Neural cell (in vitro differentiated cells): Measurements from ENCODE around the gene C6orf136. TPM values are rescaled to one million over a fixed set of nuclear protein-coding genes. Genes with fewer than 3 reads are reported as not detected.

ENCODE experiments used
- H2AFZ ChIP-seq: fragments of 200-600, 300-800 bp; sonication (generic), shearing (Covaris generic); 2 replicates; pipeline ENCODE4 v1.6.0; 2014; ENCODE audit warnings: low read depth, mild to moderate bottlenecking, antibody characterized with exemption, low read length, moderate library complexity
- H3F3A ChIP-seq: fragments of 200-600 bp; shearing (Covaris generic); 2 replicates; pipeline ENCODE4 v1.6.1; 2016; ENCODE audit warnings: mild to moderate bottlenecking, moderate library complexity, mixed read lengths, antibody characterized with exemption, low read length; ENCODE audit not compliant: insufficient read depth, poor library complexity, severe bottlenecking
- H3K27ac ChIP-seq: fragments of 200-600, 300-800 bp; sonication (generic), shearing (Covaris generic); 2 replicates; pipeline ENCODE4 v1.5.1; 2014; ENCODE audit warnings: mild to moderate bottlenecking, low read length, moderate library complexity
- H3K27me3 ChIP-seq: fragments of 300-800, 200-600 bp; sonication (generic), shearing (Covaris generic); 2 replicates; pipeline ENCODE4 v1.6.0; 2014; ENCODE audit warnings: mild to moderate bottlenecking, low read depth, low read length, moderate library complexity; ENCODE audit not compliant: insufficient read depth
- H3K36me3 ChIP-seq: fragments of 300-800, 200-600 bp; sonication (generic), shearing (Covaris generic); 2 replicates; pipeline ENCODE4 v1.5.1; 2014; ENCODE audit warnings: mild to moderate bottlenecking, antibody characterized with exemption, low read length, moderate library complexity; ENCODE audit not compliant: insufficient read depth
- H3K4me2 ChIP-seq: fragments of 300-800, 200-600 bp; sonication (generic), shearing (Covaris generic); 2 replicates; pipeline ENCODE4 v1.6.0; 2014; ENCODE audit warnings: mild to moderate bottlenecking, low read length
- H3K4me3 ChIP-seq: fragments of 300-800, 200-600 bp; sonication (generic), shearing (Covaris generic); 2 replicates; pipeline ENCODE4 v1.5.1; 2014; ENCODE audit warnings: mild to moderate bottlenecking, low read length, moderate library complexity
- H3K79me2 ChIP-seq: fragments of 200-600 bp; shearing (Covaris generic); replicated peaks from 2 replicates; pipeline ENCODE4 v1.6.0; 2014; ENCODE audit warnings: mild to moderate bottlenecking, low read length, moderate library complexity; ENCODE audit not compliant: insufficient read depth
- H3K9ac ChIP-seq: fragments of 300-800, 200-600 bp; sonication (generic), shearing (Covaris generic); 2 replicates; pipeline ENCODE4 v1.6.1; 2016; ENCODE audit warnings: mild to moderate bottlenecking, low read length, mixed read lengths
- H3K9me2 ChIP-seq: fragments of 200-600 bp; shearing (Covaris generic); 2 replicates; pipeline ENCODE4 v1.6.1; 2016; ENCODE audit warnings: mild to moderate bottlenecking, low read length, mixed read lengths; ENCODE audit not compliant: insufficient read depth
- H3K9me3 ChIP-seq: fragments of 200-600, 300-800 bp; sonication (generic), shearing (Covaris generic); 2 replicates; pipeline ENCODE4 v1.6.1; 2016; ENCODE audit warnings: mild to moderate bottlenecking, mixed run types, low read length, moderate library complexity, mixed read lengths
- H4K20me1 ChIP-seq: fragments of 200-600 bp; shearing (Covaris generic); 2 replicates; pipeline ENCODE4 v1.6.1; 2016; ENCODE audit warnings: mild to moderate bottlenecking, mixed run types; ENCODE audit not compliant: insufficient read depth
- EP300 ChIP-seq: fragments of 450-650 bp; conservative IDR thresholded peaks from 2 replicates; pipeline ENCODE4 v1.6.1; 2014; ENCODE audit warnings: antibody characterized with exemption, mild to moderate bottlenecking, moderate library complexity; ENCODE audit not compliant: poor library complexity, severe bottlenecking
- EZH2 ChIP-seq: fragments of 200-600, 300-800 bp; shearing (Covaris generic), sonication (generic); IDR thresholded peaks from 2 replicates; pipeline ENCODE4 v1.6.1; 2014; ENCODE audit warnings: antibody characterized with exemption, low read length, borderline replicate concordance, mild to moderate bottlenecking; ENCODE audit not compliant: insufficient read depth, poor library complexity, severe bottlenecking
- MXI1 ChIP-seq: fragments of 450-650 bp; conservative IDR thresholded peaks from 2 replicates; pipeline ENCODE4 v1.6.1; 2014; ENCODE audit warnings: antibody characterized with exemption, mild to moderate bottlenecking; ENCODE audit not compliant: poor library complexity, severe bottlenecking
- POLR2AphosphoS5 ChIP-seq: IDR thresholded peaks from 2 replicates; pipeline ENCODE4 v1.6.1; 2012
- RAD21 ChIP-seq: fragments of 450-650 bp; conservative IDR thresholded peaks from 2 replicates; pipeline ENCODE4 v1.6.1; 2014; ENCODE audit warnings: antibody characterized with exemption, mild to moderate bottlenecking, moderate library complexity
- SMC3 ChIP-seq: fragments of 450-650 bp; conservative IDR thresholded peaks from 2 replicates; pipeline ENCODE4 v1.6.1; 2014; ENCODE audit warnings: antibody characterized with exemption, mild to moderate bottlenecking, moderate library complexity; ENCODE audit not compliant: poor library complexity
- TAF1 ChIP-seq: IDR thresholded peaks from 2 replicates; pipeline ENCODE4 v1.6.1; 2012; ENCODE audit warnings: low read depth
- polyA plus RNA-seq: library from polyadenylated mRNA; depleted of rRNA; stranded (reverse); fragments of >200 nt; gene quantifications from 2 replicates; pipeline ENCODE4 v1.2.3, GENCODE V29; 2014
- TF ChIP-seq, protein P1 (sequence below): IDR thresholded peaks from 2 replicates; pipeline ENCODE4 v1.6.1; 2012; ENCODE audit warnings: borderline replicate concordance
- TF ChIP-seq, protein P2 (sequence below): fragments of 450-650 bp; IDR thresholded peaks from 2 replicates; pipeline ENCODE4 v1.5.1; 2014; ENCODE audit warnings: antibody characterized with exemption, mild to moderate bottlenecking, moderate library complexity; ENCODE audit not compliant: poor library complexity, severe bottlenecking

C6orf136 gene
- polyA plus RNA-seq, 1 donor from 2014 or later: 12.4 TPM

DNA sequence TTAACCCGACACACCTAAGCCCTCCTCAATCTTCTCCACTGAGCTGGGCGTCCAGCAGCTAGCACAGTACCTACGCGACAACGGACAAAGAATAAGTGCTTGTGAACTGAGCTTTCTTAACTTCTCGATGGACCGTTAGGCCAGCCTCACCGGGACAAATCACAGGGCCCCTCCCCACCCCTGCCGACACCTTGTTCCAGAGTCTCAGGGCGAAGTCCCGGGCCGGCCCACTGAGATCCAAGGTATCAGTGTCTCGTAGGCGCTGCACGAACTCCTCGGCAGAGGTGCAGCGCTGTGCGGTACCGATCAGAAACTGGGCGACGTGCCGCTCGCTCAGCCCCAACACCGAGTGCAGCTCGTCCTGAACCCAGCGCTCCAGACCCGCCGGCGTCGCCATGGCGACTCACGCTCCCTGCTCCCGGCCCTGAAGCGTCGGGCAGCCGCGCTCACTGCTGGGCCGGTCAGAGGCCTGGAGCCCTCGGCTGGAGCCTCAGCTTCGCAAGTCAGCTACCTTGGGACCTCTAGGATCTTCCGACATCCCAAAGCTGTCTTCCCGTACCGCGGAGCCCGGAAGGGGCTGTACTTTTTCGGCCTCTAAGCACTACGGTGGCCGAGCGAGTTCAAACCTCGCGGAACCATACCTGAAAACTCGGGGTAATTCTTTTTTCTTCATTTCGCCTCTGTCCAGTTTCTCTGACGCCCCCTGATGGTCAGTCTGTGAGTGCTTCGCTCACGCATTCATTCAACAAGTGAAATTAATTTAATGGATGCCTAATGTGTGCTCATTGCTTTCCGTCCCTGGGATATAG, 25.7 kb downstream of the C6orf136 start, which contains the start of gene DHX16:
Gene DHX16, minus strand, starts transcription at position 562 of the 809 bp plus-strand sequence. Its CDS starts 165 bp downstream, at position 397.
- H3K9me2 ChIP-seq: no peaks in the 10 kb centered on the region
- peak within 1 kb of the TSS; percentile 40 for H3K27ac ChIP-seq
- no peaks in the 10 kb centered on the region for H3F3A ChIP-seq
- H3K36me3 ChIP-seq: no peaks in the 10 kb centered on the region
- H3K9ac ChIP-seq: peak within 1 kb of the TSS; percentile 80
- H3K4me3 ChIP-seq: peak within 1 kb of the TSS; percentile 92
- TF ChIP-seq EZH2: no peak
- peak; percentile 27 for TF ChIP-seq POLR2AphosphoS5
- TF ChIP-seq RAD21: peak; percentile 49
- peak; percentile 88 for TF ChIP-seq MXI1
- TF ChIP-seq, protein P1, sequence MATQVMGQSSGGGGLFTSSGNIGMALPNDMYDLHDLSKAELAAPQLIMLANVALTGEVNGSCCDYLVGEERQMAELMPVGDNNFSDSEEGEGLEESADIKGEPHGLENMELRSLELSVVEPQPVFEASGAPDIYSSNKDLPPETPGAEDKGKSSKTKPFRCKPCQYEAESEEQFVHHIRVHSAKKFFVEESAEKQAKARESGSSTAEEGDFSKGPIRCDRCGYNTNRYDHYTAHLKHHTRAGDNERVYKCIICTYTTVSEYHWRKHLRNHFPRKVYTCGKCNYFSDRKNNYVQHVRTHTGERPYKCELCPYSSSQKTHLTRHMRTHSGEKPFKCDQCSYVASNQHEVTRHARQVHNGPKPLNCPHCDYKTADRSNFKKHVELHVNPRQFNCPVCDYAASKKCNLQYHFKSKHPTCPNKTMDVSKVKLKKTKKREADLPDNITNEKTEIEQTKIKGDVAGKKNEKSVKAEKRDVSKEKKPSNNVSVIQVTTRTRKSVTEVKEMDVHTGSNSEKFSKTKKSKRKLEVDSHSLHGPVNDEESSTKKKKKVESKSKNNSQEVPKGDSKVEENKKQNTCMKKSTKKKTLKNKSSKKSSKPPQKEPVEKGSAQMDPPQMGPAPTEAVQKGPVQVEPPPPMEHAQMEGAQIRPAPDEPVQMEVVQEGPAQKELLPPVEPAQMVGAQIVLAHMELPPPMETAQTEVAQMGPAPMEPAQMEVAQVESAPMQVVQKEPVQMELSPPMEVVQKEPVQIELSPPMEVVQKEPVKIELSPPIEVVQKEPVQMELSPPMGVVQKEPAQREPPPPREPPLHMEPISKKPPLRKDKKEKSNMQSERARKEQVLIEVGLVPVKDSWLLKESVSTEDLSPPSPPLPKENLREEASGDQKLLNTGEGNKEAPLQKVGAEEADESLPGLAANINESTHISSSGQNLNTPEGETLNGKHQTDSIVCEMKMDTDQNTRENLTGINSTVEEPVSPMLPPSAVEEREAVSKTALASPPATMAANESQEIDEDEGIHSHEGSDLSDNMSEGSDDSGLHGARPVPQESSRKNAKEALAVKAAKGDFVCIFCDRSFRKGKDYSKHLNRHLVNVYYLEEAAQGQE: no peak
- TF ChIP-seq, protein P2, sequence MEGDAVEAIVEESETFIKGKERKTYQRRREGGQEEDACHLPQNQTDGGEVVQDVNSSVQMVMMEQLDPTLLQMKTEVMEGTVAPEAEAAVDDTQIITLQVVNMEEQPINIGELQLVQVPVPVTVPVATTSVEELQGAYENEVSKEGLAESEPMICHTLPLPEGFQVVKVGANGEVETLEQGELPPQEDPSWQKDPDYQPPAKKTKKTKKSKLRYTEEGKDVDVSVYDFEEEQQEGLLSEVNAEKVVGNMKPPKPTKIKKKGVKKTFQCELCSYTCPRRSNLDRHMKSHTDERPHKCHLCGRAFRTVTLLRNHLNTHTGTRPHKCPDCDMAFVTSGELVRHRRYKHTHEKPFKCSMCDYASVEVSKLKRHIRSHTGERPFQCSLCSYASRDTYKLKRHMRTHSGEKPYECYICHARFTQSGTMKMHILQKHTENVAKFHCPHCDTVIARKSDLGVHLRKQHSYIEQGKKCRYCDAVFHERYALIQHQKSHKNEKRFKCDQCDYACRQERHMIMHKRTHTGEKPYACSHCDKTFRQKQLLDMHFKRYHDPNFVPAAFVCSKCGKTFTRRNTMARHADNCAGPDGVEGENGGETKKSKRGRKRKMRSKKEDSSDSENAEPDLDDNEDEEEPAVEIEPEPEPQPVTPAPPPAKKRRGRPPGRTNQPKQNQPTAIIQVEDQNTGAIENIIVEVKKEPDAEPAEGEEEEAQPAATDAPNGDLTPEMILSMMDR: peak; percentile 81
- no peak for TF ChIP-seq TAF1
- peak; percentile 59 for TF ChIP-seq SMC3
- no peak for TF ChIP-seq EP300
- no peaks in the 10 kb centered on the region for H4K20me1 ChIP-seq
- peak within 1 kb of the TSS; percentile 46 for H3K4me2 ChIP-seq
- peaks cover 8% of the 10 kb centered on the region for H3K79me2 ChIP-seq
- H3K27me3 ChIP-seq: no peaks in the 10 kb centered on the region
- H3K9me3 ChIP-seq: no peaks in the 10 kb centered on the region
- H2AFZ ChIP-seq: peak within 1 kb of the TSS; percentile 57

DNA sequence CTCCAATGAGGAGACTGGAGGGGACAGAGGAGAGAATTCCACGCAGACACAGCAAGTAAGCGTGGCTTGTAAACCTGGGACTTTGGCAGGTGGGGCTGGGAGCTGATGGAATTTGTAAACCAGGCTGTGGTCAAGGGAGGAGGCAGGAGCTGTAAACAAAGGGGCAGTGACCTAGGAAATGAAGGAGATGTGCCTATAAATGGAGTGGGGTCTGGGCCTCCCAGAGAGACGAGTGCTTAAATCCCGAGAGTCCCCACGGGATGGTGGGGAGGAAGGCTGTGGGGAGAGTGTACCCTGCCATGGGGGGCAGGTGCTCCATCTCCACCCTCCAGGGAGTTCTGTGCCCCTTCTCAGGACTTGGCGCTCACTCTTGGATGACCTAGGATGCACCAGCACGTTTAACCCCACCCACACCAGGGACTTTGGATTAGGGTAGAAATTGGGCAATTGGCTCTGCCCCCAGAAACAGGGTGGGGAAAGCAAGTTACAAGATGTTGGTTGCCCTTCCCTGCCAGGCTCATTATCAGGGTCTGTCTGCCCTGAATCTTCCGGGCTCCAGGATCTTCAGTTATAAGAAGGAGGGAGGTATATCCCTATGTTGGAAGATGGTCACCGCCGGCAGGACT, 29.8 kb downstream of the C6orf136 start:
- no peaks in the 10 kb centered on the region for H3K9me3 ChIP-seq
- no peak overlapping the region for H3K9ac ChIP-seq
- H4K20me1 ChIP-seq: peaks cover 15% of the 10 kb centered on the region
- H2AFZ ChIP-seq: no peak overlapping the region
- TF ChIP-seq TAF1 (no peak), MXI1 (no peak), SMC3 (no peak), POLR2AphosphoS5 (no peak), EP300 (no peak), EZH2 (no peak), RAD21 (no peak)
- TF ChIP-seq, protein P2: no peak
- TF ChIP-seq, protein P1: no peak
- no peaks in the 10 kb centered on the region for H3F3A ChIP-seq
- H3K36me3 ChIP-seq: no peaks in the 10 kb centered on the region
- H3K4me3 ChIP-seq: no peak overlapping the region
- H3K27me3 ChIP-seq: no peaks in the 10 kb centered on the region
- no peak overlapping the region for H3K27ac ChIP-seq
- no peak overlapping the region for H3K4me2 ChIP-seq
- H3K9me2 ChIP-seq: no peaks in the 10 kb centered on the region
- peaks cover 19% of the 10 kb centered on the region for H3K79me2 ChIP-seq
